ENCODE measurements around the gene BTBD3. TPM values are rescaled to one million over a fixed set of nuclear protein-coding genes. Genes with fewer than 3 reads are reported as not detected.

The BTBD3 gene
- total RNA-seq, 2 donors from 2014 or later = 4.6 to 9.4 TPM

GRCh38 chr20:11895861-11896387, 21.8 kb upstream of the BTBD3 start:
- no peak for ATAC-seq (replicated peaks in 1 of 2)
- peaks cover 0 to 2% of the 10 kb centered on the region in 2 donors for H3K36me3 Mint-ChIP-seq (ENCODE audit: insufficient read depth in 2 of 2)
- H3K4me3 Mint-ChIP-seq = no peak overlapping the region

GRCh38 chr20:11901127-11901526, 16.6 kb upstream of the BTBD3 start:
- H3K9me3 Mint-ChIP-seq = peaks cover 2 to 4% of the 10 kb centered on the region in 2 donors
- H3K27ac Mint-ChIP-seq = no peak overlapping the region
- no peaks in the 10 kb centered on the region for H3K27me3 Mint-ChIP-seq (ENCODE audit: low read depth)
- DNase-seq (no peak), ATAC-seq (replicated peaks in 1 of 2) (no peak)
- peaks cover 2 to 6% of the 10 kb centered on the region in 2 donors for H3K36me3 Mint-ChIP-seq (ENCODE audit: insufficient read depth in 2 of 2)
- no peak overlapping the region for H3K4me3 Mint-ChIP-seq
- H3K4me1 Mint-ChIP-seq (ENCODE audit: low read depth) = no peaks in the 10 kb centered on the region

More at GRCh38 chr20:11895861-11896387, 21.8 kb upstream of the BTBD3 start:
- Mint-ChIP-seq H3K9me3 (peaks cover 0 to 5% of the 10 kb centered on the region in 2 donors), H3K4me1 (ENCODE audit: low read depth) (peaks cover 17% of the 10 kb centered on the region), H3K27me3 (ENCODE audit: low read depth) (no peaks in the 10 kb centered on the region), H3K27ac (no peak overlapping the region)
- no peak for DNase-seq

- Mint-ChIP-seq H3K4me3 (no peak overlapping the region), H3K4me1 (ENCODE audit: low read depth) (no peaks in the 10 kb centered on the region), H3K36me3 (ENCODE audit: insufficient read depth in 2 of 2) (peaks cover 2 to 6% of the 10 kb centered on the region in 2 donors), H3K9me3 (peaks cover 2 to 5% of the 10 kb centered on the region in 2 donors), H3K27ac (no peak overlapping the region), H3K27me3 (ENCODE audit: low read depth) (no peaks in the 10 kb centered on the region)
- no peak for ATAC-seq (replicated peaks in 1 of 2)
- DNase-seq = no peak
These were observed 15.4 kb upstream of the BTBD3 start for GRCh38 chr20:11902285-11902697.

GRCh38 chr20:11905460-11906179, 12.1 kb upstream of the BTBD3 start:
- Mint-ChIP-seq H3K27ac (no peak overlapping the region), H3K27me3 (ENCODE audit: low read depth) (no peaks in the 10 kb centered on the region), H3K36me3 (ENCODE audit: insufficient read depth in 2 of 2) (peaks cover 0 to 6% of the 10 kb centered on the region in 2 donors), H3K9me3 (peaks cover 2 to 6% of the 10 kb centered on the region in 2 donors), H3K4me3 (no peak overlapping the region), H3K4me1 (ENCODE audit: low read depth) (no peaks in the 10 kb centered on the region)
- ATAC-seq (replicated peaks in 1 of 2) (no peak), DNase-seq (no peak)

GRCh38 chr20:11906626-11907480, 10.8 kb upstream of the BTBD3 start:
- Mint-ChIP-seq H3K27ac (no peak overlapping the region), H3K4me1 (ENCODE audit: low read depth) (no peaks in the 10 kb centered on the region), H3K9me3 (peaks cover 2 to 6% of the 10 kb centered on the region in 2 donors), H3K36me3 (ENCODE audit: insufficient read depth in 2 of 2) (peaks cover 0 to 6% of the 10 kb centered on the region in 2 donors), H3K4me3 (no peak overlapping the region), H3K27me3 (ENCODE audit: low read depth) (no peaks in the 10 kb centered on the region)
- ATAC-seq (replicated peaks in 1 of 2) = no peak
- no peak for DNase-seq

GRCh38 chr20:11907621-11908020, 10.1 kb upstream of the BTBD3 start:
- no peaks in the 10 kb centered on the region for H3K4me1 Mint-ChIP-seq (ENCODE audit: low read depth)
- peaks cover 0 to 6% of the 10 kb centered on the region in 2 donors for H3K36me3 Mint-ChIP-seq (ENCODE audit: insufficient read depth in 2 of 2)
- ATAC-seq (replicated peaks in 1 of 2) (no peak), DNase-seq (no peak)
- no peak overlapping the region for H3K27ac Mint-ChIP-seq
- H3K27me3 Mint-ChIP-seq (ENCODE audit: low read depth) = no peaks in the 10 kb centered on the region
- no peak overlapping the region for H3K4me3 Mint-ChIP-seq
- H3K9me3 Mint-ChIP-seq = peaks cover 2 to 5% of the 10 kb centered on the region in 2 donors

GRCh38 chr20:11912013-11912658, 5.6 kb upstream of the BTBD3 start:
- Mint-ChIP-seq H3K36me3 (ENCODE audit: insufficient read depth in 2 of 2) (no peaks in the 10 kb centered on the region), H3K4me1 (ENCODE audit: low read depth) (no peaks in the 10 kb centered on the region), H3K4me3 (no peak overlapping the region), H3K27me3 (ENCODE audit: low read depth) (no peaks in the 10 kb centered on the region), H3K9me3 (peaks cover 0 to 5% of the 10 kb centered on the region in 2 donors), H3K27ac (no peak overlapping the region)
- DNase-seq (no peak), ATAC-seq (replicated peaks in 1 of 2) (no peak)

- DNase-seq (no peak), ATAC-seq (replicated peaks in 1 of 2) (no peak)
- Mint-ChIP-seq H3K4me3 (no peak overlapping the region), H3K27me3 (ENCODE audit: low read depth) (no peaks in the 10 kb centered on the region), H3K9me3 (no peaks in the 10 kb centered on the region), H3K4me1 (ENCODE audit: low read depth) (no peaks in the 10 kb centered on the region), H3K27ac (no peak overlapping the region), H3K36me3 (ENCODE audit: insufficient read depth in 2 of 2) (no peaks in the 10 kb centered on the region)
These were observed 4.9 kb upstream of the BTBD3 start for GRCh38 chr20:11912659-11913415.

- no peak for DNase-seq
- H3K9me3 Mint-ChIP-seq = no peaks in the 10 kb centered on the region
- H3K4me1 Mint-ChIP-seq (ENCODE audit: low read depth) = no peaks in the 10 kb centered on the region
- no peak overlapping the region for H3K27ac Mint-ChIP-seq
- no peaks in the 10 kb centered on the region for H3K27me3 Mint-ChIP-seq (ENCODE audit: low read depth)
- H3K4me3 Mint-ChIP-seq = no peak overlapping the region
- ATAC-seq (replicated peaks in 1 of 2) = no peak
- H3K36me3 Mint-ChIP-seq (ENCODE audit: insufficient read depth in 2 of 2) = peaks cover 0 to 4% of the 10 kb centered on the region in 2 donors
These were observed 725 bp downstream of the BTBD3 start for GRCh38 chr20:11918391-11918845.

- H3K36me3 Mint-ChIP-seq (ENCODE audit: insufficient read depth in 2 of 2) = peaks cover 0 to 4% of the 10 kb centered on the region in 2 donors
- no peak overlapping the region for H3K4me3 Mint-ChIP-seq
- H3K9me3 Mint-ChIP-seq = no peaks in the 10 kb centered on the region
- no peak overlapping the region for H3K27ac Mint-ChIP-seq
- ATAC-seq (replicated peaks in 1 of 2) = no peak
- H3K27me3 Mint-ChIP-seq (ENCODE audit: low read depth) = no peaks in the 10 kb centered on the region
- no peaks in the 10 kb centered on the region for H3K4me1 Mint-ChIP-seq (ENCODE audit: low read depth)
- no peak for DNase-seq
These were observed 1.3 kb downstream of the BTBD3 start for GRCh38 chr20:11918981-11919380.

- Mint-ChIP-seq H3K36me3 (ENCODE audit: insufficient read depth in 2 of 2) (peaks cover 0 to 4% of the 10 kb centered on the region in 2 donors), H3K27me3 (ENCODE audit: low read depth) (no peaks in the 10 kb centered on the region)
These were observed 1.9 kb downstream of the BTBD3 start for GRCh38 chr20:11919581-11919980.

GRCh38 chr20:11920083-11920482, 2.4 kb downstream of the BTBD3 start:
- Mint-ChIP-seq H3K9me3 (no peaks in the 10 kb centered on the region), H3K27ac (no peak overlapping the region), H3K27me3 (ENCODE audit: low read depth) (no peaks in the 10 kb centered on the region), H3K4me3 (no peak overlapping the region), H3K36me3 (ENCODE audit: insufficient read depth in 2 of 2) (peaks cover 0 to 4% of the 10 kb centered on the region in 2 donors), H3K4me1 (ENCODE audit: low read depth) (no peaks in the 10 kb centered on the region)
- ATAC-seq (replicated peaks in 1 of 2) (no peak), DNase-seq (no peak)

More at GRCh38 chr20:11919581-11919980, 1.9 kb downstream of the BTBD3 start:
- H3K4me1 Mint-ChIP-seq (ENCODE audit: low read depth) = no peaks in the 10 kb centered on the region
- H3K4me3 Mint-ChIP-seq = no peak overlapping the region
- DNase-seq (no peak), ATAC-seq (replicated peaks in 1 of 2) (no peak)
- H3K27ac Mint-ChIP-seq = no peak overlapping the region
- no peaks in the 10 kb centered on the region for H3K9me3 Mint-ChIP-seq
